Activated CD4-positive, alpha-beta T cell treated with anti-CD3 and anti-CD28 coated beads, Interleukin-10, Interleukin-2, amounts not matched to agents 100 ng/mL and 50 ng/mL, durations not matched to agents 16 hours and 8 hours (primary cell): Measurements from ENCODE around the gene PAK4.

Source experiments
- DNase-seq: peaks from one replicate; pipeline ENCODE4 v3.0.0-alpha.2; 2020

The PAK4 gene

DNA sequence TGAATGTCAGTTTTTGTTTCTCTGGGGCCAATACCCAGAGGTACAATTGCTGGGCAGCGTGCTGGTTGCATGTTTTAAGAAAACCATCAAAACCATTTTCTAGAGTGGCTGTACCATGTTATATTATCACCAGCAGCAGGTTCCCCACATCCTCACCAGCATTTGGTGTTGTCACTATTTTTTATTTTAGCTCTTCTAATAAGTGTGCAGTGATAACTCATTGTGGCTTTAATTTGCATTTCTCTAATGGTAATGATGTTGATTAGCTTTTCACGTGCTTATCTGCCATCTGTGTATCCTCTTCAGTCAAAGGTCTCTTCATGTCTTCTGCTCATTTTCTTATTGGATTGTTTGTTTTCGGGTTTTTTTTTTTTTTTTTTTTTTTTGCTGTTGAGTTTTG, 21.9 kb downstream of the PAK4 start:
- no peak for DNase-seq

DNA sequence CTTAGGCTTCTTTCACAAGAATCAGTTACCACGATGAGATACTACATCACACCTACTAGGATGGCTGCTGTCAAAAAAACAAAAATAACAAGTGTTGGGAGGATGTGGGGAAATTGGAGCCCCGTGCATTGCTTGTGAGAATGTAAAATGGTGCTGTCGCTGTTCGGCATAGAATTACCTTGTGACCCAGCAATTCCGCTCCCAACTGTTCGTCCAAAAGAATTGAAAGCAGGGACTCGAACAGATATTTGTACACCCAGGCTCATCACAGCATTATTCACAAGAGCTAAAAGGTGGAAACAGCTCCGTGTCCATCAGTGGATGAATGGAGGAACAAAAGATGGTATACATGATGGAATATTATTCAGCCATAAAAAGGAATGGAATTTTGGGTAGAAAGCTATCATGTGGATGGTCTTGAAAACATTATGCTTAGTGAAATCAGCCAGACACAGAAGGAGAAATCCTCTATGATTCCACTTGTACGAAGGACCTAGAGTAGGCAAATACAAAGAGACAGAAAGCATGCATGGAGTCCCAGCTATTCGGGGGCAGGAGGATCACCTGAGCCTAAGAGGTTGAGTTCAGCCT, 23.4 kb downstream of the PAK4 start:
- no peak for DNase-seq

- no peak for DNase-seq
These were observed 24.6 kb downstream of the PAK4 start for GRCh38 chr19:39150235-39150634.

GRCh38 chr19:39150807-39151600, 25.4 kb downstream of the PAK4 start:
- DNase-seq: no peak

DNA sequence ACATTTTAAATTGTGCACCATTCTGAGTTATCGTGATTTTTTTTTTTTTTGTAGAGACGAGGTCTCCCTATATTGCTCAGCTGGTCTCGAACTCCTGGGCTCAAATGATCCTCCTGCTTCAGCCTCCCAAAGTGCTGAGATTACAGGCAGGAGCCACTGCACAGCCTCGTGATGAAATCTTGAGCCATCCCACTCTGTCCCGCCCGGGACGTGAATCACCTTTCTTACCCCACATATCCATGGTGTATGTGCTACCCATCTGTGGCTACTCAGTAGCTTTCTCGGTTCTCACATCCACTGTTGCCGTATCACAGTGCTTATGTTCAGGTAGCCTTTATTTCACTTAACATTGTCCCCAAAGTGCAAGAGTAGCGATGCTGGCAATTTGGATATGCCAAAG, 26.5 kb downstream of the PAK4 start:
- DNase-seq: no peak

- no peak for DNase-seq
These were observed 28.6 kb downstream of the PAK4 start for GRCh38 chr19:39154100-39154628.

DNA sequence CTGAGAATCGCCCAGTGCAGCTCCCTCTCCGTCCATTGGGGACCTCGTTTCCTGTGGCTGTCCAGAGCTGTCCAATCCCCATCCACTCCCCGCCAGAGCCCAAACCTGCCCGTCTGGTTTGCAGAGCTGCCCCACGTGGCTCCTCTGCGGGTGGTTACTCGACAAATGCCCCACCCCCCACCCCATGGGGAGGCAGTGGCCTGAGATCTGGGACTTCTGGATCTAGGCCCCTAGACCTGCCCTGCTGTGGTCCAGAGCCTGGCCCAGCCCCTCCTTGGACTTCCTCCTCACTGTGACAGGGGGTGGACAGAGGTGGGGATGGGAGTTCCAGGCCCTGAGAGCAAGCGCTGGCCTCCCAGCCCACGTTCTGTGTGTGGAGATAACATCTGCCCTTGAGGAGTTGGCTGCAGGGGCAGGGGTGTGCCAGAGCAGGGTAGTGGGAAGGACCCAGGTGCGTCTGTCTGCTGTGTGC, 29.1 kb downstream of the PAK4 start:
- DNase-seq: no peak

- DNase-seq: no peak
These were observed 29.6 kb downstream of the PAK4 start for GRCh38 chr19:39155114-39155700.

- no peak for DNase-seq
These were observed 30.2 kb downstream of the PAK4 start for GRCh38 chr19:39155741-39156140.

GRCh38 chr19:39156326-39157230, 31.0 kb downstream of the PAK4 start:
- DNase-seq: no peak

- DNase-seq: no peak
These were observed 31.9 kb downstream of the PAK4 start for GRCh38 chr19:39157275-39157996.

DNA sequence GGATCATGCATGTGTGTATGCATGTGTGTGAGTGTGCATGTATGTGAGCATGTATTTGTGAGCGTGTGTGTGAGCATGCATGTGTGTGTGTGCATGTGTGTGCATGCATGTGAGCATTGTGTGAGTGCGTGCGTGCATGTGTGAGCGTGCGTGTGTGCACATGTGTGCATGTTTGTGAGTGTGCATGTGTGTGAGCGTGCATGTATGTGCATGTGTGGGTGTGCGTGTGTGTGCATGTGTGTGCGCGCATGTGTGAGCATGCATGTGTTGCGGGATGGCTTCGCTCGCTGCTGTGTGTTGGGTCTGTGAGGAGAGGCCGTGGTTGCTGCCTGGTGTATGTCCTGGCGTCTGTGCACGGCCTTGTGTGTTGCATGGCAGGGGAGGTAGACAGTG, 32.4 kb downstream of the PAK4 start:
- no peak for DNase-seq

DNA sequence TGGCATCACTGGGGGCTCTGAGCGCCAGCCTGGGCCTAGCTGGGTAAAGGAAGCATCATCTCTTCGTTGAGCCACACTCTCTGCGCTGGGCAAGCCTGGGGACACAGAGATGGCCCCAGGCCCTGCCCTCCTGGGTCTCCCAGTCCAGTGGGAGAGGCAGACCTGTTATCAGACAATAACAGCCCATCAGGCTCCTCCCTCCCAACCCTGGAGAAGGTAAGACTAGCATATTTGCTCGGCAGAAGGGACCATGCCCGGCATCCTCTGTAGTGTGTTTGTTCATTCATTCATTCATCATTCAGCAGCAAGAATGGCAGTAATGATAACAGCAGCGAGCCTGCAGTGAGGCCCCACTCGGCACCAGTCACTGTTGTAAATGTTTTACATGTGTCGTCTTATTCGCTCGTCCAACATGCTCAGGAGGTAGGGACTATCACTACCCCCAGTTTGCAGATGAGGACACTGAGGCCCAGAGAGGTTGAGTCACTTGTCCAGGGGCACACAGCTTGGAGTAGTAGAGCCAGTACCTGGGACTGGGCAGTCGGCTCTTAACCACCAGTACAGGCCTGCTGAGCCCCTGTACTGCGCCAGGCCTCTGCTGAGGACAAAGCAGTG, 33.2 kb downstream of the PAK4 start:
- DNase-seq: no peak

- DNase-seq: no peak
These were observed 34.9 kb downstream of the PAK4 start for GRCh38 chr19:39160523-39160861.

DNA sequence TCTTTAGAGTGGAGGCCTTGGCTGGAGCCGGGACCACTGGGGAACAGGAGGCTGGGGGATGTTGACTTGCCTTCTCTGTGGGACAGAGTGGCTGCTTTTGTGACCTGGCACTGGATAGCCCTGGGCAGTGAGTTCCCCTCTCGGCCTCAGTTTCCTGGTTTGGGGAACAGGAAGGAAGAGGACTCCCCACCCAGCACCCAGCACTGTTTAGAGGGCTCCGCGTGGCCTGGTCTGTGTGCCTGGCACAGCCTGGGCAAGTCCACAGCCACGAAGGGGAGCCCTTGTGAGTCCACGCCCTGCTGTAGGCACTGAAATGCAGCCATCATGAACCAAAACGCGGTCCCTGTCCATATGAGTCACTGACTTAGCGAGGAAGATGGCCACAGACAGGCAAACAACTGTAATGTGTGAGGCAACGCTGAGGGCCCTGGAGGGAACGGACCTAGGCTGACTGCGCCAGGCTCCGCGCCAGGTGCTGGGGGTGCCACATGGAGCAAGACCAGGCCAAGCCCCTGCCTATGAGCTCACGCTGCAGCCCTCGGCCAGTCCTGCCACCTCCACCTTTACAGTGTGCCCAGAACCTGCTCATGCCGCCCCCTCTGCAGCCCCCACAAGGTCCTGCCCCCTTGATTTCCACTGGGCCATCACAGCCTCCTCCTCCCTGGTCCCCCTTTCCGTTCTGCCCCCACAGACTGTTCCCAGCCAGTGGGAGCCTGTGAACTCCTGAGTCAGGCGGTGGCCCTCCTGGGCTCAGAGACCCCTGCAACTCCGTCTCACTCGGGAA, 35.5 kb downstream of the PAK4 start:
- DNase-seq: no peak

- DNase-seq: no peak
These were observed 37.0 kb downstream of the PAK4 start for GRCh38 chr19:39162441-39163043.

DNA sequence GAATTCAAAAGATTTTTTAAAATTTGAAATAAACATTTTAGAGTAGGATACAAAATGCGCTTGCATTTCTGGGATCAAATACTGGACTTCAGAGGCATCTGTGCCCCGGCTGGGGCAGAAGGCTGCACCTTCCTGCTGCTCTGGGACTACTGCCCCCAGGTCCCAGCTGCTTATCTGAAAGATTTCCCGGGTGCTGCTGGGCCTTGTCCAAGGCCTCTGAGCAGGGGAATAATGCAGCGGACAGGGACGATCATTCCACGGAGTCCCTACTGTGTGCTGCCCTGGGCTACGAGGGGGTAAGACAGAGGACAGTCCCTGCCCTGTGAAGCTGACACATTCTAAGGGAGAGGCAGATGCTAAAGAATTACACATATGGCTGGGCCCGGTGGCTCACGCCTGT, 38.0 kb downstream of the PAK4 start:
- no peak for DNase-seq

DNA sequence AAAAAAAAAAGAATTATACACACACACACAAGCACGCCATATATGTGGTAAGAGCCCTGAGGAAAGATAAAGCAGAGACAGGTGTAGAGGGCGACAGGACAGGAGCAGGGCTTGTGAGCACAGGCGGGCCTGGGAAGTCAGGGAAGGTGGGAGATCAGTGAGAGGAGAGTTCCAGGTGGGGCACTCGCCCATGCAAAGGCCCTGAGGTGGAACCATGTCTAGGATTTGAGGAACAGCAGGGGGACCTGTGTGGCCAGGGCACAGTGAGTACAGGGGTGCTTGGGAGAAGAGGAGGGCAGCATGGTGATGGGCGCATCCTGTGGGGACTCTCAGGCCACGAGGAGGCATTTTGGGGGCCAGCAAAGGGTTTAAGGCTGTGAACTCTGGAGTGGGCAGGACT, 38.7 kb downstream of the PAK4 start:
- DNase-seq: no peak

- no peak for DNase-seq
These were observed 40.3 kb downstream of the PAK4 start for GRCh38 chr19:39165857-39166256.

GRCh38 chr19:39166571-39167391, 41.2 kb downstream of the PAK4 start:
- no peak for DNase-seq
